ENCODE measurements around the gene H6PD. TPM values are rescaled to one million over a fixed set of nuclear protein-coding genes. Genes with fewer than 3 reads are reported as not detected.

H6PD gene
- total RNA-seq, 4 donors from 2014 or later: 27.0 to 62.2 (median 44.0) TPM

DNA sequence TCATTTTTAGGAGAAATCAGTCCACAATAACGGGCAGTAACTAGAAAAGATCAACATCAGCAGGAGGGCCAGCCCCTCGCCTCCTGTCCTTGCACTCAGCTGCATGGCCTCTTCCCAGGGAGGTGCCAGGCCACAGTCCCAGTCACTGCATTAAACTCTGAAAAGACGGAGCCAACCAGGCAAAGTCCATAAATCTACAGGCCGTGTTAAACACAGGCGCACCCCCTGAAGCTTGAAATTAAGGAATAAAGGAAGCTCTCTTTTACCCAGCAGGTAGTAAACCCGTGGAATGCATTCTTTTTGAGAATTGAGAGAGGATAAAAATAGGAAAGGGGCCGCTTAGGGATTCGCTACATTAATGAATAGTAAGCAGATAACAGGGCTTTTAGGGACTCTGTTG lies 18.4 kb downstream of the H6PD start:
- no peak for ATAC-seq
- whole genome bisulfite sequencing, 2 donors (ENCODE audit: low coverage in 1 of 2): 81 to 97% methylated on average over 5 to 6 of the region's 8 CpGs
- no peak overlapping the region for H3K4me3 ChIP-seq
- TF ChIP-seq CTCF (IDR thresholded peaks at IDR 0.05) (no peak), POLR2AphosphoS5 (IDR thresholded peaks at IDR 0.05) (no peak), EP300 (IDR thresholded peaks at IDR 0.05) (no peak), POLR2A (IDR thresholded peaks at IDR 0.05) (no peak)
- H3K27ac ChIP-seq: peak overlapping the region in 2 of 4 donors; percentile 19 to 37
- H3K9me3 ChIP-seq: no peaks in the 10 kb centered on the region
- H3K4me1 ChIP-seq: peaks cover 4 to 77% (median 29%) of the 10 kb centered on the region in 3 donors
- no peaks in the 10 kb centered on the region for H3K27me3 ChIP-seq
- H3K36me3 ChIP-seq: peaks cover 0 to 39% of the 10 kb centered on the region in 2 donors

- WGBS, 2 donors (ENCODE audit: low coverage in 1 of 2): 80 to 87% methylated on average over 5 to 9 of the region's 10 CpGs
- TF ChIP-seq POLR2AphosphoS5 (IDR thresholded peaks at IDR 0.05) (no peak), CTCF (IDR thresholded peaks at IDR 0.05) (no peak), POLR2A (IDR thresholded peaks at IDR 0.05) (no peak), EP300 (IDR thresholded peaks at IDR 0.05) (no peak)
- peaks cover 4 to 72% (median 29%) of the 10 kb centered on the region in 3 donors for H3K4me1 ChIP-seq
- no peaks in the 10 kb centered on the region for H3K27me3 ChIP-seq
- H3K27ac ChIP-seq: peak overlapping the region in 2 of 4 donors; percentile 19 to 37
- no peak for ATAC-seq
- H3K36me3 ChIP-seq: peaks cover 0 to 33% of the 10 kb centered on the region in 2 donors
- no peaks in the 10 kb centered on the region for H3K9me3 ChIP-seq
- H3K4me3 ChIP-seq: no peak overlapping the region
Observed at GRCh38 chr1:9253453-9254105, 19.0 kb downstream of the H6PD start.

- 100% methylated on average over 1 of the region's 7 CpGs; no CpG with 5 or more reads in 1 of the 2 donors for WGBS, 2 donors (ENCODE audit: low coverage in 1 of 2)
- Histone ChIP-seq H3K4me1 (peaks cover 0 to 55% (median 5%) of the 10 kb centered on the region in 3 donors), H3K9me3 (no peaks in the 10 kb centered on the region), H3K27ac (peak overlapping the region in 1 of 4 donors; percentile 24), H3K36me3 (peaks cover 0 to 30% of the 10 kb centered on the region in 2 donors), H3K4me3 (no peak overlapping the region), H3K27me3 (no peaks in the 10 kb centered on the region)
- ATAC-seq: no peak
- TF ChIP-seq EP300 (IDR thresholded peaks at IDR 0.05): no peak
- no peak for TF ChIP-seq CTCF (IDR thresholded peaks at IDR 0.05)
- TF ChIP-seq POLR2A (IDR thresholded peaks at IDR 0.05): no peak
- no peak for TF ChIP-seq POLR2AphosphoS5 (IDR thresholded peaks at IDR 0.05)
Observed at GRCh38 chr1:9256332-9256731, 21.8 kb downstream of the H6PD start.

GRCh38 chr1:9257851-9258250 lies 23.3 kb downstream of the H6PD start:
- H3K4me3 ChIP-seq: no peak overlapping the region
- ATAC-seq: no peak
- H3K4me1 ChIP-seq: peaks cover 0 to 40% (median 0%) of the 10 kb centered on the region in 3 donors
- WGBS, 2 donors (ENCODE audit: low coverage in 1 of 2): 92 to 97% methylated on average over 6 to 13 of the region's 22 CpGs
- H3K27ac ChIP-seq: peak overlapping the region in 1 of 4 donors; percentile 32
- H3K27me3 ChIP-seq: no peaks in the 10 kb centered on the region
- H3K9me3 ChIP-seq: no peaks in the 10 kb centered on the region
- TF ChIP-seq CTCF (IDR thresholded peaks at IDR 0.05) (no peak), POLR2AphosphoS5 (IDR thresholded peaks at IDR 0.05) (no peak), POLR2A (IDR thresholded peaks at IDR 0.05) (no peak), EP300 (IDR thresholded peaks at IDR 0.05) (no peak)
- H3K36me3 ChIP-seq: peaks cover 0 to 45% of the 10 kb centered on the region in 2 donors

DNA sequence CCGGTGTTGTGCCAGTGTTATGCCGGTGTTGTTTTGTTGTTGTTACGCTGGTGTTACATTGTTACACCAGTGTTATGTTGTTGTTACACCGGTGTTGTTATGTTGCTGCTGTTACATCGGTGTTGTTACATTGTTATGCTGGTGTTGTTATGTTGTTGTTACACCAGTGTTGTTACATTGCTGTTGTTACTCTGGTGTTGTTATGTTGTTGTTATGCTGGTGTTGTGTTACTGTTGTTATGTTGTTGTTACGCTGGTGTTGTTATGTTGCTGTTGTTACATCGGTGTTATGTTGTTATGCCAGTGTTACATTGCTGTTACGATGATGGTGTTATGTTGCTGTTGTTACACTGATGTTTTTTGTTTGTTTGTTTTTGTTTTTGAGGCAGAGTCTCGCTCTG lies 24.1 kb downstream of the H6PD start:
- ATAC-seq: no peak
- Histone ChIP-seq H3K27ac (no peak overlapping the region), H3K9me3 (no peaks in the 10 kb centered on the region), H3K36me3 (peaks cover 0 to 53% of the 10 kb centered on the region in 2 donors), H3K4me1 (peaks cover 0 to 32% (median 0%) of the 10 kb centered on the region in 3 donors), H3K27me3 (no peaks in the 10 kb centered on the region), H3K4me3 (no peak overlapping the region)
- no peak for TF ChIP-seq POLR2AphosphoS5 (IDR thresholded peaks at IDR 0.05)
- no peak for TF ChIP-seq CTCF (IDR thresholded peaks at IDR 0.05)
- TF ChIP-seq EP300 (IDR thresholded peaks at IDR 0.05): no peak
- no peak for TF ChIP-seq POLR2A (IDR thresholded peaks at IDR 0.05)
- 87 to 94% methylated on average over 7 to 8 of the region's 9 CpGs for WGBS, 2 donors (ENCODE audit: low coverage in 1 of 2)

All from gastroesophageal sphincter (tissue), 4 donors.